ENCODE results near the gene ZNF225.
"Not testable (repeated sequence)": the region's sequence is repeated elsewhere in the genome, so short reads cannot be mapped to it uniquely, and the experiment has no call there.

ZNF225 gene

GRCh38 chr19:44113138-44113783 is at the start of gene ZNF225:
Gene ZNF225, plus strand, starts transcription at chr19:44113399. Its CDS starts 2,429 bp downstream, at chr19:44115828.
- DNase-seq: peak; percentile 66

- DNase-seq: no peak
Measured at GRCh38 chr19:44066305-44066704, 46.9 kb upstream of the ZNF225 start.

- no peak for DNase-seq
Measured at GRCh38 chr19:44069415-44069814, 43.8 kb upstream of the ZNF225 start.

GRCh38 chr19:44071824-44072542 is 41.2 kb upstream of the ZNF225 start, which contains the start of gene ZNF284:
Gene ZNF284, plus strand, starts transcription at chr19:44072159. Its CDS starts 4,231 bp downstream, at chr19:44076390.
- DNase-seq: peak; percentile 77

GRCh38 chr19:44072543-44073401 is 40.4 kb upstream of the ZNF225 start:
- no peak for DNase-seq

DNA sequence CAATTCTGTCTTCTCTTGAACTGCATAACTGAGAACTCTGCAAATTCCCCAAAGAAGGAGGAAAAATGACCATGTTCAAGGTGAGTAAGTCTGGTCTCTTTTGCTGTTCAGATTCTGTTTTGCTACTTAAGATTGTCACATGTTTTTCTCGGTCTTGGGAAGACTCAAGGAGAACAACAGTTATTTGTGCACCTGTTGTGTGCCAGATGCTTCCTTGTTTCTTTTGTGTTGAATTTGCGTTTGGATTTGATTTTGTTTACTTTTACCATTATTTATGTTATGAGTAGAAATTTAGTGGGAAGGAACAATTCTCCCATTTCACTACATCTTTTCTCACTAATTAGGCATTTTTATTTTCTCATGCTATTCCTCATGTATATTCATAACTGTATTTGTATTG is 36.9 kb upstream of the ZNF225 start:
- no peak for DNase-seq

DNA sequence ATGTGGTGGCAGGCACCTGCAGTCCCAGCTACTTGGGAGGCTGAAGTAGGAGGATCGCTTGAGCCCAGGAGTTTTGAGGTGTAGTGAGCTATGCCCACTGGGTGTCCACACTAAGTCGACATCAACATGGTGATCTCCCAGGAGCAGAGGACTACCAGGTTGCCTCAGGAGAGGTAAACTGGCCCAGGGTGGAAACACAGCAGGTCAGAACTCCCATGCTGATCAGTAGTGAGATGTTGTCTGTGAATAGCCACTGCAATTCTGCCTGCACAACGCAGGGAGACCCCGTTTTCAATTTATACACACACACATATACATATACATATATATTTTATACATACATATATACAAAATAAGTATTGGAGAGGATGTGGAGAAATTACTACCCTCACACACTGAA is 21.1 kb upstream of the ZNF225 start:
- no peak for DNase-seq

DNA sequence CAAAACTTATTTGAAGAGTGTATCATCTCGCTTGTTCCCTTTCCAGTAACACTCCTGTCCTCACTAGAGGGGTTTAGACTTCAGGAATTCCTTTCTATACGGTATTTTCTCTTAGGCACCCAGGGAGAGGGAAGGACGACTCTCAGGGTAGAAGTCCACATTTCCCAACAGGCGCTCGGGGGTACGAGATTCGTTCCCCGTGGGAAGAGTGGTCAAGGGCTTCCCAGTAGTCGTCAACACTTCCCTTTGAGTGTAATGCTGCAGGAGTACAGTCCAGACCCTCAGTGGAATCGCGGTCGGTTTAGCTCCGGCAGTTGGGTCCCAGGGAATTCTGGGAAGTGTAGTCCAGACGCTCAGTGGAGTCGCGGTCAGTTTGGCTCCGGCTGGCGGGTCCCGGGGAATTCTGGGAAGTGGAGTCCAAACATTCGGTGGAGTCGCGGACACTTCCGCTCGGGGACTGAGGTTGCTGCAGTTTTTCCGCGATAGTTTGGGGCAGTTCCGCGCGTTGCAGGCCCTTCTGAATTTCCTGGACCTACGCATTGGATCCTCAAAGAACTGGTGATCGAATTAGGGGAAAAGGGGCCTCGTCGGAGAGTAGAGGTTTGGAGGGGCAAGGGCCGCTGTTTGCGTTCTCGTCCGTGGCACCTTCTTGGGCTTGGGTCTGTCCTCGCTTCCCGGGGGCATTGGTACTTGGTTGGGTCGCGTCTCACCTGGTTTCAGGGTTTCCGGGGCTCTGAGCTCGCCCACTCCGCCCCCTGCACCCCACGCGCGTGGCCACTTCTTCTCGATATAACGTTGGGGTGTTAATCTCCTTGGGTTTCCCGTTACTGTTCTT is 19.1 kb upstream of the ZNF225 start, which contains the start of gene ZNF224:
TSS of gene ZNF224 (plus strand) at position 431 of the 835 bp plus-strand sequence. CDS start 3,513 bp downstream, outside the sequence.
- peak; percentile 67 for DNase-seq

GRCh38 chr19:44107751-44108150 is 5.4 kb upstream of the ZNF225 start:
- no peak for DNase-seq

DNA sequence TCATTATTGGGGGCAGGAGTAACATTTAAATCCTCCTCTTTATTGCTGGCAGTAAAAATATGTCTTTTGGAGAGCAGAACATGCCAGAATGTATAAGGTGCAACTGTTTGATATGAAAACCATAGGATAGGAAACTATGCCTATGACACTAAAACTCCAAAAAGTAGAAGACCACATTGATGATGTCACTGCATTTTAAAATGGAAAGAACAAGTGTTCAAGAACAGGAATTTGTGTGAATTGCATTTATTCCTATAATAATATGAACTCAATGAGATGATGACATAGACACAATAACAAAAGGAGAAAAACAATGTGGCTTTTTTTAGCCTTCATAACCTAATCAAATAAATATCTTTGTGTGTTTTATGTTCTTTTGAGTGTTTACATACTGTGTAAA is 3.7 kb upstream of the ZNF225 start:
- DNase-seq: no peak

- DNase-seq: no peak
Measured at GRCh38 chr19:44111910-44112463, 1.2 kb upstream of the ZNF225 start.

DNA sequence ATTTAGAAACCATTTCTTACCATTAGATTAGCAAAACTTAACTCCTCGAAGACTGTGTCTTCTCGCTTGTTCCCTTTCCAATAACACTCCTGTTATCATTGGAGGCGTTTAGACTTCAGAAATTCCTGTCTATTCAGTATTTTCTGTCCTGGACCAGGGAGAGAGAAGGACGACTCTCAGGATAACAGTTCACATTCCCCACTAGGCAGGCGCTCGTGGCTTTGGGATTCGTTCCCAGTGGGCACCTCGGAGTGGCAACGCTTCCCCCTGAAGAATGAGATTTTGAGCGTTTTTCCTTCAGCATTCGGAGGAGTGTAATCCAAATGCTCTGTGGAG is 429 bp upstream of the ZNF225 start:
- DNase-seq: no peak

DNA sequence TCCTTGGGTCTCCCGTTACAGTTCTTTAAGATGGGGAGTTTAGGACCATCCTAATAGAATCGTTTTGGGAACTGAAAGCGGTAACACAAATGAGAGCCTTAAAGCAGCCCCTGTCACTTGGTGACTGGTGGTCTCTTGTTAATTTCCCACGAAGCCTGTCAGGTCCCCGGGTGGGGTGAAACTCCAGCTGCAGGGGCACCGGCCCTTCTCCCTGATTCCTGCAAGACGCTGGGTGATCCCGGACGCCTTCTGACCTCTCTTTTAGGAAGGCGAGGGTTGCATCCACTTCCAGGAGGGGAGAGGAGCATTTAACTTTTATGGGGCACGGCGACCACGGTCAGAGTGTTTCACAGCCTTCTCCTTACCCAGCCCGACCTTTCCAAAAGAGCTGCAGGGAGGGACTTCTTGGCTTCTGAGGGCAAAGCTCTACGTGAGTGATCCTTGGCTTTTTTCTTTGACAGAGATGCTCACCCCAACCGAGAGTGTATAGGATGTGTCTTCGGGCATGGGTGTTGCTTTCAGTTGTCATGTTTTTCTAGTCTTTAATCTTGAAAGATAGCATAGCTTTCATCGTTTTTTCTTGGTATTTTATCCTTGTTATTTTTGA is 688 bp downstream of the ZNF225 start:
- no peak for DNase-seq

DNA sequence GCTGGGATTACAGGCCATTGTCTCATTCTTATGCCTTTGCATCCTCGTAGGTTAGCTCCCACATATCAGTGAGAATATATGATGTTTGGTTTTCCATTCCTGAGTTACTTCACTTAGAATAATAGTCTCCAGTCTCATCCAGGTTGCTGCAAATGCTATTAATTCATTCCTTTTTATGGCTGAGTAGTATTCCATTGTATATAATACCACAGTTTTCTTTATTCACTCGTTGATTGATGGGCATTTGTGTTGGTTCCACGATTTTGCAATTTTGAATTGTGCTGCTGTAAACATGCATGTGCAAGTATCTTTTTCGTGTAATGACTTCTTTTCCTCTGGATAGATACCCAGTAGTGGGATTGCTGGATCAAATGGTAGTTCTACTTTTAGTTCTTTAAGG is 8.0 kb downstream of the ZNF225 start:
- not testable (repeated sequence) for DNase-seq

GRCh38 chr19:44131955-44132354 is 18.8 kb downstream of the ZNF225 start:
- no peak for DNase-seq

- peak; percentile 73 for DNase-seq
Measured at GRCh38 chr19:44141191-44142058, 28.2 kb downstream of the ZNF225 start, which contains the start of gene ZNF234. Gene ZNF234, plus strand, starts transcription at chr19:44141554. Its CDS starts 3,079 bp downstream, at chr19:44144633.

GRCh38 chr19:44142059-44142433 is 28.8 kb downstream of the ZNF225 start:
- DNase-seq: no peak

- DNase-seq: no peak
Measured at GRCh38 chr19:44149776-44150175, 36.6 kb downstream of the ZNF225 start.

GRCh38 chr19:44151491-44151890 is 38.3 kb downstream of the ZNF225 start:
- DNase-seq: no peak

DNA sequence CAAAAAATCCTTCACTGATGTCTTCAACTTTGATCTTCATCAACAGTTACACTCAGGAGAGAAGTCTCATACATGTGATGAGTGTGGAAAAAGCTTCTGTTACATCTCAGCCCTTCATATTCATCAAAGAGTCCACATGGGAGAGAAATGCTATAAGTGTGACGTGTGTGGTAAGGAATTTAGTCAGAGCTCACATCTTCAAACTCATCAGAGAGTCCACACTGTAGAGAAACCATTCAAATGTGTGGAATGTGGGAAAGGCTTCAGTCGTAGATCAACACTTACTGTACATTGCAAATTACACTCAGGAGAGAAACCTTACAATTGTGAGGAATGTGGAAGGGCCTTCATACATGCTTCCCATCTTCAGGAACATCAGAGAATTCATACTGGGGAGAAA is 43.3 kb downstream of the ZNF225 start:
- DNase-seq: no peak

DNA sequence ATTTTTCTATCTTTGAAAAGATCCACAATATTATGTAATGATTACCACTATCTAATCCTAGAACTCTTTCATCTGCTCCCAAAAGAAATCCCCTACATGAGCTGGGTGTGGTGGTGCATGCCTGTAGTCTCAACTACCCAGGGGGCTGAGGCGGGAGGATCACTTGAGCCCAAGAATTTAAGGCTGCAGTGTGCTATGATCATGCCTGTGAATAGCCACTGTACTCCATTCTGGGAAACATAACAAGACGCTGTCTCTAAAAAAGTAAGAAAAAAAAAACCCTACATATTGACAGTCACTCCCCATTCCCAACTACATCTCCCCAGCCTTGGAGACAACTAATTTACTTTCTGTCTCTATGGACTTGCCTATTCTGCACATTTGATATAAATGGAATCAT is 50.6 kb downstream of the ZNF225 start:
- DNase-seq: no peak
